ENCODE results near the gene LMNA.
A peak's percentile ranks its signal among the peaks of the same experiment; 100 is the strongest.

The LMNA gene

GRCh38 chr1:156143765-156144489 lies 29.4 kb downstream of the LMNA start:
- DNase-seq: no peak

DNA sequence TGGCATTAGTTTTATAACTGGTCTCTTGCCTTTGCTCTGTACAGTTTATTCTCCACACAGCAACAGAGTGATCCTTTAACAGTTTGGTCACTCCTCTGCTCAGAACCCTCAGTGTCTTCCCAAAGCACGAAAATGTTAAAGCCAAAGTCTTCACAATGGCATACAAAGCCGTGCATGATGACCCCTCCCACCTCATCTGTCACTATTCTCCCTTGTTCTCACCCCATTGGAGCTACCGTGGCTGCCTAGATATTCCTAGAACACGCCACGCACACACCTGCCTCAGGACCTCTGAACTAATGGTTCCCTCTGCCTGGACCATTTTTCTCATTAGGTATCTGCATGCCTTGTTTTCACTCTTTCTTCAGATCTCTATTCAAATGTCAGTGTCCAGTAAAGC lies 30.2 kb downstream of the LMNA start:
- no peak for DNase-seq

DNA sequence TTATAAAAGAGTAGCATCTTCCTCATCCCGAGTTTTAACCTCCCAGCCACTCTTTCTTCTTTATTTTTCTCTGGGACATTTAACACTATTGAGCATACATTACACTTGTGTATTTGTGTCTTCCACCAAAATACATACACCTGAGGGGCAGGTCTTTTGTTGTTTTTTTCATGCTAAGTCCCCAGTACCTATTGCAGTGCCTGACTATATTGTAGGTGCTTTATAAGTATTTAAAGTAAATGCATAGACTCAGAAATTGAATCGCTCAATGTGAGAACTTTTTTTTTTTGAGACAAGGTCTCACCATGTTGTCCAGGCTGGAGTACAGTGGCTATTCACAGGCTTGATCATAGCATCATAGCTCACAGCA lies 31.1 kb downstream of the LMNA start:
- no peak for DNase-seq

DNA sequence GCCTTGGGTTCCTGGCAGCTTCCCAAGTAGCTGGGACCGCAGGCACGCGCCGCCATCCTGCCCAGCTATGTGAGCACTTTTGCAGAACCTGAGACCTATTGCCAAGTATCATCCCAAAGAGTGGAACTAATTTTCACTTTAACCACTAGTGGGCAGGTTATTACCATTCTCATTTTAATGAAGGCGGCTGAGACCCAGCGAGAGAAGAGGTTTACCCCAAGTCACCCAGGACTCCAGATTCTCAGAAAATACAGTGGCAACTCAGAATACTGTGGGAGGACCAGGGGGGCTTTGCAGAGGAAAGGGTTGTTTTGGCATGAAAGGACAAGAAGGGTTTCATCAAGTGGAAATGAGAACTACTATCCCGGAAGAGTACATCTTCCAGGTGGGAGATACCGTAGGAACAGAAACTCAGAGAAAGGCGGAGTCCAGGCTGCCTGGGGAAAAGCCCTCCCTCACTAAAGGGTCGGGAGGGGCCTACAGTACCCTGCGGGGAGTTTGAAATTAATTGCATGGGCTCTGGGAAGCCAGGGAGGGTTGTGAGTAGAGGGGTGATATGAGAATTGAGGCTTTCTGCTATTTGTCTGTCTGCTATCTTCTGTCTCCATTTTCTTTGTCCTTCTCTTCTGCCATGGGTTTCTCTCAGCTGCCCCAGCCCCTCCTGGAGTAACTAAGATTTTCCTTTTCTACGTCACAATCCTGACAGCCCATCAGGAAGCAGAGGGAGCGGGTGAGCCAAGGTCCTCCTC lies 31.7 kb downstream of the LMNA start:
- peak; percentile 51 to 55 for DNase-seq

GRCh38 chr1:156146769-156147405 lies 32.4 kb downstream of the LMNA start:
- no peak for DNase-seq

GRCh38 chr1:156148216-156148615 lies 33.7 kb downstream of the LMNA start:
- DNase-seq: no peak

GRCh38 chr1:156149374-156150332 lies 35.1 kb downstream of the LMNA start:
- DNase-seq: no peak

- no peak for DNase-seq
Measured at GRCh38 chr1:156150333-156151011, 36.0 kb downstream of the LMNA start.

GRCh38 chr1:156151093-156151688 lies 36.7 kb downstream of the LMNA start:
- DNase-seq: no peak

- no peak for DNase-seq
Measured at GRCh38 chr1:156152628-156153027, 38.1 kb downstream of the LMNA start.

GRCh38 chr1:156153362-156153761 lies 38.9 kb downstream of the LMNA start, which contains the start of gene SEMA4A:
Gene SEMA4A (plus strand): TSS chr1:156153585. CDS start chr1:156154579, 994 bp downstream.
- no peak for DNase-seq

DNA sequence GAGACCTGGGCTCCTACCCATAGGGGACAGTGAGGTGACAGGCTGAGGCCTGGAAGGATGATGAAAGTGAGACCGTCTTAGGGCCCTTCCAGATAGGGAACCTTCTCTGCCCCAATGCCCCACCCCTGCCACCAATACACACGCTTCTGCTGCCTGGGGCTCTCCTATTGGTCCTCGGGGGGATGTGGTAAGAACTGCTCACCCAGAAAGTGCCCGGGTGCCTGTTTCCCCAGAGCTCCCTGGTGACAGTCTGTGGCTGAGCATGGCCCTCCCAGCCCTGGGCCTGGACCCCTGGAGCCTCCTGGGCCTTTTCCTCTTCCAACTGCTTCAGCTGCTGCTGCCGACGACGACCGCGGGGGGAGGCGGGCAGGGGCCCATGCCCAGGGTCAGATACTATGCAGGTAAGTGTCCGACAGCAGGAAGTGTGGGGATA lies 39.8 kb downstream of the LMNA start:
- DNase-seq: peak in 1 of 2 donors; percentile 67

GRCh38 chr1:156155756-156156510 lies 41.4 kb downstream of the LMNA start:
- no peak for DNase-seq

DNA sequence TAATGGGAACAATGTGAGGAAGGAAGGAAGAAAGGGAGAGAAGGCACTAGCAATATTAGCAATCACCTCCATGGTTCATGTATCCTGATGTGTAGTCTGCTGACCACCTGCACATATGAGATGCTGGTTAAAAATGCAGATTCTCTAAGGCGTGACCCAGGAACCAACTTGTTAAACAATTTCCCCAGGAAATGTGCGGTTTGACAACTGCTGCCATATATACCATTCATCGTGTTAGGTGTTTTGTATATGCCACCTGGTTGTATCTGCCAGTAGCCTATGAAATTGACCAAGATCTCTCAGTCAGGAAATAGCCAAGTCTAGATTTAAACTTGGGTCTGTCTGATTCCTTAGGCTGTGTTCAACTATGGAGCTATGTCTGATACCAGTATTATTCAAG lies 43.0 kb downstream of the LMNA start:
- DNase-seq: no peak

GRCh38 chr1:156157966-156158365 lies 43.5 kb downstream of the LMNA start:
- no peak for DNase-seq

GRCh38 chr1:156160000-156160742 lies 45.7 kb downstream of the LMNA start:
- DNase-seq: no peak

DNA sequence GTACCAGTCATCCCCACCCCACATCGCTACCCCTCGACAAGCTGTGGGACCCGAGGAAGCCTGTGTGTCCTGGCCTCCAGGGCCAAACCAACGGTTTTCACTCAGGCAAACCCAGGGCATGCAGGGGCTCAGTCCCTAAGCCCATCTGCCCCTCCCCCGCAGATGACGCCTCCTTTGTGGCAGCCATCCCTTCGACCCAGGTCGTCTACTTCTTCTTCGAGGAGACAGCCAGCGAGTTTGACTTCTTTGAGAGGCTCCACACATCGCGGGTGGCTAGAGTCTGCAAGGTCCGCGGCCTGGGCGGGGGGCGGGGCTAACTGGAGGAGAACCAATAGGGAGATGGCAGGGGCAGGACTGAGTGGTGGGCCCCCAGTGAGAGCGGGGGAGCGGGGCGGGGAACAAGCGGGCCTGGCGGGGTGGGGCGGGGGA lies 46.2 kb downstream of the LMNA start:
- peak; percentile 80 to 88 for DNase-seq

DNA sequence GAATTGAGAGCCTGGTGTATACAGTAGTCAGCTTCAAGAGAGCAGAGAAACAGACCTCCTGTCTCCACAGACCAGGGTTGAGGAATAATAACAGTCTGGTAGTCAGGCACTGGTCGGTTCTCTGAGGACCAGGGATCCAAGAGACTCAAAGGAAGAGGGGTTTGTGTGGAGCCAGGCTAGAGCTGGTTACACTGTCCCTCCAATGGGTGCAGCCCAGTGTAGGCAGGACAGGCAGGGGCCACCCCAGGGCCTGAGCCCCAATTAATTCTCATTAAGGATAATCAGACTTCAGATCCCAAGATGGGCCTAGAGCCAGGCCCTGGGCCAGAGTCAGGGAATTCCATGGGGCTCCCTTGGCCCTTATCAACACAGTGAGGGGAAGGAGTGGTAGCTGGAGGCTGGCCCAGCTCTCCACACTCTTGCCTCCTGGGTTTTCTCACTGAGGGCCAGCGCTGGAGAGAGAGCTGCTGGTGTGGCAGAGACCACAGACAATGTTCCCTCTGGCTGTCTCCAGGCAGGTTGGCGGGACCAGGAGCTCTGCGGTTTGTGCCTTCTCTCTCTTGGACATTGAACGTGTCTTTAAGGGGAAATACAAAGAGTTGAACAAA lies 48.0 kb downstream of the LMNA start:
- DNase-seq: no peak

DNA sequence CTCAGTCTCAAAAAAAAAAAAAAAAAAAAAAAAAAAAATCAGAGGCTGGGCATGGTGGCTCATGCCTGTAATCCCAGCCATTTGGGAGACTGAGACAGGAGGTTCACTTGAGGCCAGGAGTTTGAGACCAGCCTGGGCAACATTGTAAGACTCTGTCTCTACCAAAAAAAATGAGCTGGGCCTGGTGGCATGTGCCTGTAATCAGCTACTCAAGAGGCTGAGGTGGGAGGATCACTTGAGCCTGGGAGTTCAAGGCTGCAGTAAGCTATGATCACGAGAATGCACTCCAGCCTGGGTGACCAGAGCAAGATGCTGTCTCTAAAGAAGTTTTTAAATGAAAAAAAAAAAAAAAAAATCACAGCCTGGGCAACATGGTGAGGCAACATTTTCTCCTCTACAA lies 49.2 kb downstream of the LMNA start:
- DNase-seq: no peak
